OCI-LY3 (cell line): Measurements from ENCODE around the gene ZNF438.

Source experiments
- CTCF ChIP-seq: fragments of 200-600, 300-600 bp; sonication (generic); IDR thresholded peaks from 2 replicates; pipeline ENCODE4 v1.5.1; 2014; ENCODE audit warnings: antibody characterized with exemption, low read length, low read depth
- EZH2phosphoT487 ChIP-seq: fragments of 200-600 bp; shearing (Covaris generic); IDR thresholded peaks from 2 replicates; pipeline ENCODE4 v1.6.1; 2018; ENCODE audit warnings: antibody characterized with exemption, mixed run types, low read depth

- TF ChIP-seq CTCF: no peak
- TF ChIP-seq EZH2phosphoT487: no peak
These were observed 220.2 kb downstream of the ZNF438 start for GRCh38 chr10:30811276-30812017.
